Transverse colon (tissue), 4 donors: Measurements from ENCODE around the gene RALGPS1.

ENCODE experiments used
- EP300 ChIP-seq: sonication (generic); formaldehyde crosslinking; IDR thresholded peaks from one replicate; pipeline ENCODE4 v1.6.1; 2017; ENCODE audit warnings: antibody characterized with exemption, low read depth
- POLR2A ChIP-seq: fragments of 450-650 bp; IDR thresholded peaks from one replicate; pipeline ENCODE4 v1.6.1; 2016; ENCODE audit warnings: antibody characterized with exemption, mild to moderate bottlenecking, moderate library complexity
- POLR2AphosphoS5 ChIP-seq, 3 donors: sonication (generic); formaldehyde crosslinking; IDR thresholded peaks; one replicate each; pipeline ENCODE4 v1.6.1; 2016; ENCODE audit warnings: antibody characterized with exemption in 3 of 3
- TF ChIP-seq, protein P1 (sequence below), 5 experiments: fragments of 200-600 bp in 3 of 5; fragments of 450-650 bp in 2 of 5; sonication (generic) in 3 of 5; IDR thresholded peaks; 1 replicate in 2 of 5; 2 replicates in 3 of 5; pipeline ENCODE4 v1.5.1; 2016 to 2017; ENCODE audit warnings: antibody characterized with exemption in 5 of 5, inconsistent platforms in 3 of 5, mild to moderate bottlenecking in 2 of 5, moderate library complexity in 1 of 5

GRCh38 chr9:127075624-127076372 is 161.2 kb downstream of the RALGPS1 start:
- TF ChIP-seq, protein P1, sequence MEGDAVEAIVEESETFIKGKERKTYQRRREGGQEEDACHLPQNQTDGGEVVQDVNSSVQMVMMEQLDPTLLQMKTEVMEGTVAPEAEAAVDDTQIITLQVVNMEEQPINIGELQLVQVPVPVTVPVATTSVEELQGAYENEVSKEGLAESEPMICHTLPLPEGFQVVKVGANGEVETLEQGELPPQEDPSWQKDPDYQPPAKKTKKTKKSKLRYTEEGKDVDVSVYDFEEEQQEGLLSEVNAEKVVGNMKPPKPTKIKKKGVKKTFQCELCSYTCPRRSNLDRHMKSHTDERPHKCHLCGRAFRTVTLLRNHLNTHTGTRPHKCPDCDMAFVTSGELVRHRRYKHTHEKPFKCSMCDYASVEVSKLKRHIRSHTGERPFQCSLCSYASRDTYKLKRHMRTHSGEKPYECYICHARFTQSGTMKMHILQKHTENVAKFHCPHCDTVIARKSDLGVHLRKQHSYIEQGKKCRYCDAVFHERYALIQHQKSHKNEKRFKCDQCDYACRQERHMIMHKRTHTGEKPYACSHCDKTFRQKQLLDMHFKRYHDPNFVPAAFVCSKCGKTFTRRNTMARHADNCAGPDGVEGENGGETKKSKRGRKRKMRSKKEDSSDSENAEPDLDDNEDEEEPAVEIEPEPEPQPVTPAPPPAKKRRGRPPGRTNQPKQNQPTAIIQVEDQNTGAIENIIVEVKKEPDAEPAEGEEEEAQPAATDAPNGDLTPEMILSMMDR (IDR thresholded peaks at IDR 0.05): no peak
- TF ChIP-seq POLR2A (no peak), POLR2AphosphoS5 (IDR thresholded peaks at IDR 0.05) (no peak), EP300 (no peak)
